Fibroblast of peridontal ligament (primary cell): Measurements from ENCODE around the gene AGAP2.
"Not testable (repeated sequence)": the region's sequence is repeated elsewhere in the genome, so short reads cannot be mapped to it uniquely, and the experiment has no call there.

Experiments
- DNase-seq: peaks from one replicate; pipeline ENCODE4 v3.0.0-alpha.2; 2010; ENCODE audit errors: extremely low read depth

Gene AGAP2

GRCh38 chr12:57738661-57739237, at the start of gene AGAP2:
TSS of gene AGAP2 (minus strand) at chr12:57738742. CDS start at chr12:57738246, 496 bp downstream.
- DNase-seq: no peak

- no peak for DNase-seq
Observed at GRCh38 chr12:57783861-57784260, 45.3 kb upstream of the AGAP2 start.

- DNase-seq: no peak
Observed at GRCh38 chr12:57783466-57783801, 44.9 kb upstream of the AGAP2 start.

- peak; percentile 93 for DNase-seq
Observed at GRCh38 chr12:57782608-57783465, 44.3 kb upstream of the AGAP2 start, which contains the start of gene TSFM. TSS of gene TSFM (plus strand) at chr12:57782787. CDS start at chr12:57782802, 15 bp downstream.

- DNase-seq: no peak
Observed at GRCh38 chr12:57782243-57782607, 43.7 kb upstream of the AGAP2 start.

- DNase-seq: no peak
Observed at GRCh38 chr12:57781801-57782200, 43.3 kb upstream of the AGAP2 start.

GRCh38 chr12:57781244-57781643, 42.7 kb upstream of the AGAP2 start:
- no peak for DNase-seq

- DNase-seq: no peak
Observed at GRCh38 chr12:57780284-57780897, 41.8 kb upstream of the AGAP2 start.

GRCh38 chr12:57779736-57780135, 41.2 kb upstream of the AGAP2 start:
- no peak for DNase-seq

- no peak for DNase-seq
Observed at GRCh38 chr12:57777911-57778310, 39.4 kb upstream of the AGAP2 start.

GRCh38 chr12:57777367-57777766, 38.8 kb upstream of the AGAP2 start:
- no peak for DNase-seq

GRCh38 chr12:57776247-57776587, 37.7 kb upstream of the AGAP2 start:
- DNase-seq: no peak

GRCh38 chr12:57775563-57776246, 37.2 kb upstream of the AGAP2 start:
- no peak for DNase-seq

- DNase-seq: no peak
Observed at GRCh38 chr12:57775044-57775443, 36.5 kb upstream of the AGAP2 start.

- DNase-seq: not testable (repeated sequence)
Observed at GRCh38 chr12:57774634-57775033, 36.1 kb upstream of the AGAP2 start.

GRCh38 chr12:57772429-57773322, 34.1 kb upstream of the AGAP2 start, which contains the start of gene EEF1AKMT3:
TSS of gene EEF1AKMT3 (plus strand) at chr12:57772614. CDS start at chr12:57772725, 111 bp downstream.
- DNase-seq: no peak

- DNase-seq: peak; percentile 97
Observed at GRCh38 chr12:57771873-57772428, 33.4 kb upstream of the AGAP2 start, which contains the start of gene METTL1. TSS of gene METTL1 (minus strand) at chr12:57772105. CDS start at chr12:57772083, 22 bp downstream.

- DNase-seq: peak; percentile 93
Observed at GRCh38 chr12:57771236-57771872, 32.8 kb upstream of the AGAP2 start.

- DNase-seq: no peak
Observed at GRCh38 chr12:57770734-57771133, 32.2 kb upstream of the AGAP2 start.

- DNase-seq: no peak
Observed at GRCh38 chr12:57769594-57769993, 31.1 kb upstream of the AGAP2 start.
